Activated naive CD4-positive, alpha-beta T cell treated with anti-CD3 and anti-CD28 coated beads, Interleukin-2, amount 50 U/mL, for 72 hours (primary cell): ENCODE measurements around the gene NAGPA. TPM values are rescaled to one million over a fixed set of nuclear protein-coding genes. Genes with fewer than 3 reads are reported as not detected.

Source experiments
- ATAC-seq, 2 donors: fragments of 150-1000 bp; cut with Tn5 transposase; 2 replicates each; pipeline ENCODE4 v1.10.0; 2021; ENCODE audit warnings: mild to moderate bottlenecking in 2 of 2, moderate library complexity in 2 of 2
- DNase-seq, 2 donors: peaks; one replicate each; pipeline ENCODE4 v3.0.0; 2021 to 2022; ENCODE audit warnings: low spot score in 2 of 2
- H3K27ac Mint-ChIP-seq, 2 donors: one replicate each; pipeline ENCODE4 v1.8.0; 2022; ENCODE audit warnings: mild to moderate bottlenecking in 2 of 2, mixed read lengths in 2 of 2
- H3K36me3 Mint-ChIP-seq, 2 donors: one replicate each; pipeline ENCODE4 v1.8.0; 2022; ENCODE audit warnings: mixed read lengths in 2 of 2
- H3K9me3 Mint-ChIP-seq, 2 donors: one replicate each; pipeline ENCODE4 v1.8.0; 2022; ENCODE audit warnings: mixed read lengths in 2 of 2
- total RNA-seq, 2 donors: library from RNA; stranded (reverse); gene quantifications; one replicate each; pipeline ENCODE4 v1.2.3, GENCODE V29; 2022

The NAGPA gene
- total RNA-seq, 2 donors from 2014 or later = 7.1 to 11.2 TPM

DNA sequence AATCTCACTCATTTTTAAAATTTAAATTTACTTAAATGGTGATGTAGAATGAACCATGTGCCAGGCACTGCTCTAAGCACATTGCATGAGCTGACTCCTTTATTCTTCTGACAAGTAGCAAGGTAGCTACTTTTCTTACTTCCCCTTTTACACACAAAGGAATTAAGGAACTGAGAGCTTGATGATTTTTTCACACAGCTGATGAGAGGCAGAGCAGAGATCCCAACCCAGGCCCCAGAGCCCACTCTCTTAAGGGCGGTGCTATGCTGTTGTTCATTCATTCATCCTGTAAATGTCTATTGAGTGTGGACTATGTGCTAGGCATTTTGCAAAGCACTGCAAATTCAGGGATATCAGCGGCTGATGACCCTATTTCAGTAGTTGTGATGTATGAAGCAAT lies 57.7 kb downstream of the NAGPA start:
- H3K27ac Mint-ChIP-seq = no peak overlapping the region
- no peak for ATAC-seq
- peaks cover 0 to 12% of the 10 kb centered on the region in 2 donors for H3K9me3 Mint-ChIP-seq
- no peak for DNase-seq
- H3K36me3 Mint-ChIP-seq = no peaks in the 10 kb centered on the region

Other genes starting within 250 kb of the NAGPA start
- not detected for gene SEPTIN12, start 245.6 kb downstream of the NAGPA start, total RNA-seq
- not detected for gene SMIM22, start 238.6 kb downstream of the NAGPA start, total RNA-seq
- gene ROGDI, start 231.3 kb downstream of the NAGPA start, total RNA-seq = 10 to 100 TPM in 1 of 2 donors, 1 to 10 TPM in 1; 4.6 to 18.6 TPM
- gene GLYR1, start 186.6 kb downstream of the NAGPA start, total RNA-seq = 10 to 100 TPM; 70.3 to 80.9 TPM
- 10 to 100 TPM; 23.7 to 42.0 TPM for gene UBN1, start 186.5 kb downstream of the NAGPA start, total RNA-seq
- gene PPL, start 96.8 kb downstream of the NAGPA start, total RNA-seq = not detected
- 1 to 10 TPM in 1 of 2 donors, not detected in 1; 1.1 TPM for gene SEC14L5, start 75.6 kb downstream of the NAGPA start, total RNA-seq
- gene C16orf89, start 32.0 kb upstream of the NAGPA start, total RNA-seq = not detected
- gene ALG1, start 37.9 kb upstream of the NAGPA start, total RNA-seq = 10 to 100 TPM; 11.0 to 20.8 TPM
- 10 to 100 TPM in 1 of 2 donors, 1 to 10 TPM in 1; 8.2 to 10.4 TPM for gene EEF2KMT, start 63.9 kb upstream of the NAGPA start, total RNA-seq